Measurements from ENCODE around the gene CLEC12A. TPM values are rescaled to one million over a fixed set of nuclear protein-coding genes. Genes with fewer than 3 reads are reported as not detected.
"Not testable (repeated sequence)": the region's sequence is repeated elsewhere in the genome, so short reads cannot be mapped to it uniquely, and the experiment has no call there.

The CLEC12A gene
- total RNA-seq, 4 donors from 2014 or later, result 0.19 to 0.64 (median 0.51) TPM; not detected in 1

DNA sequence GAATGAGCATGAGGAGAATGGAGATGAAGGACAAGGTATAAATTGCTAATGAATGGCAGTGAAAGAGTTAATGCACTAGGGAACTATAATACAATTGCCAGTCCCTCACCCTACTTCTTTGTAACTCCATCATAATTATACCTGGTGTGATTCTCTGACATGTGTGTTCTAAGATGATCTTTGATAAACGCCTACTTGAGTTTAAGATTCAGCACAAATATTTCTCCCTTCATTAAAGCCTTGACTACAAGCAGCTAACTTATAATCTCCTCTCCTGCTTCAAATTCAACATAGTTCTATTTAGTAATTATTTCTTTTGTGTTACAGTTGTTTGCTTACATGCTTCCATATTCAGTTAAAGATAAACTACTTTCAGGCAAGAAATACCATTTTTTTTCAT lies 29.4 kb upstream of the CLEC12A start:
- intact Hi-C loops (cut with DNase I; ENCODE audit: low total_unique reads), result no loop called here
- WGBS, 2 donors, result 73 to 76% methylated on average over 1 of the region's 1 CpG
- no peak overlapping the region for H3K4me3 ChIP-seq (ENCODE audit: low read depth, poor library complexity, severe bottlenecking)
- DNase-seq (ENCODE audit: low spot score in 2 of 2), result no peak
- TF ChIP-seq POLR2A (IDR thresholded peaks at IDR 0.05), result no peak

DNA sequence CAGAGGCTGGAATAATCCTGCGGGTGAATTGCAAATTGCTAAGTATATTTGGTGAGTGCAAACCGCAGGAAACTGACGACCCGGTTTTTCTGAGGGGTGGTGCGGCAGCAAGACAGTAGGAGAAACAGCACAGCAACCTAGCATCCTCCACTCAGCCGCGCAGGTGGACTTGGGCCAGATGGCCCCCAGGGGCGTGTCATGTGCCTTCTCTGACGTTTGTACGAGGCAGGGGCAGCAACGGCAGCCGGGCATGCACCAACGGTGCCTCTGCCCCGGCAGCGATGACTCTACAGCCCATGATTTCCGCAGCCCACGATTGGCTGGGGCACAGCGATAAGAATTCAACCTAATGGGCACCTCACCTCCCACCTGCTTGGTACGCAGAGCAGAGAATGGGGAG lies 28.0 kb upstream of the CLEC12A start:
- intact Hi-C loops (cut with DNase I; ENCODE audit: low total_unique reads), result no loop called here
- DNase-seq (ENCODE audit: low spot score in 2 of 2), result no peak
- TF ChIP-seq CTCF (IDR thresholded peaks at IDR 0.05) (no peak), POLR2A (IDR thresholded peaks at IDR 0.05) (no peak)
- no peak overlapping the region for H3K4me3 ChIP-seq (ENCODE audit: low read depth, poor library complexity, severe bottlenecking)
- 46% methylated on average over 18 to 19 of the region's 19 CpGs for WGBS, 2 donors

GRCh38 chr12:9944391-9944790 lies 26.8 kb upstream of the CLEC12A start:
- 68 to 72% methylated on average over 2 of the region's 2 CpGs for WGBS, 2 donors
- intact Hi-C loops (cut with DNase I; ENCODE audit: low total_unique reads), result no loop called here
- H3K4me3 ChIP-seq (ENCODE audit: low read depth, poor library complexity, severe bottlenecking), result no peak overlapping the region
- DNase-seq (ENCODE audit: low spot score in 2 of 2), result no peak
- TF ChIP-seq CTCF (IDR thresholded peaks at IDR 0.05) (no peak), POLR2A (IDR thresholded peaks at IDR 0.05) (no peak)

GRCh38 chr12:9947674-9948073 lies 23.5 kb upstream of the CLEC12A start:
- intact Hi-C loops (cut with DNase I; ENCODE audit: low total_unique reads), result no loop called here
- no peak overlapping the region for H3K4me3 ChIP-seq (ENCODE audit: low read depth, poor library complexity, severe bottlenecking)
- DNase-seq (ENCODE audit: low spot score in 2 of 2), result no peak
- 86 to 89% methylated on average over 3 of the region's 3 CpGs for WGBS, 2 donors
- TF ChIP-seq CTCF (IDR thresholded peaks at IDR 0.05), result no peak
- TF ChIP-seq POLR2A (IDR thresholded peaks at IDR 0.05), result no peak

- no peak for DNase-seq (ENCODE audit: low spot score in 2 of 2)
- intact Hi-C loops (cut with DNase I; ENCODE audit: low total_unique reads), result no loop called here
- WGBS, 2 donors, result 69 to 75% methylated on average over 3 of the region's 3 CpGs
- no peak overlapping the region for H3K4me3 ChIP-seq (ENCODE audit: low read depth, poor library complexity, severe bottlenecking)
- TF ChIP-seq POLR2A (IDR thresholded peaks at IDR 0.05), result no peak
- TF ChIP-seq CTCF (IDR thresholded peaks at IDR 0.05), result no peak
Measured at GRCh38 chr12:9948606-9949296, 22.5 kb upstream of the CLEC12A start.

DNA sequence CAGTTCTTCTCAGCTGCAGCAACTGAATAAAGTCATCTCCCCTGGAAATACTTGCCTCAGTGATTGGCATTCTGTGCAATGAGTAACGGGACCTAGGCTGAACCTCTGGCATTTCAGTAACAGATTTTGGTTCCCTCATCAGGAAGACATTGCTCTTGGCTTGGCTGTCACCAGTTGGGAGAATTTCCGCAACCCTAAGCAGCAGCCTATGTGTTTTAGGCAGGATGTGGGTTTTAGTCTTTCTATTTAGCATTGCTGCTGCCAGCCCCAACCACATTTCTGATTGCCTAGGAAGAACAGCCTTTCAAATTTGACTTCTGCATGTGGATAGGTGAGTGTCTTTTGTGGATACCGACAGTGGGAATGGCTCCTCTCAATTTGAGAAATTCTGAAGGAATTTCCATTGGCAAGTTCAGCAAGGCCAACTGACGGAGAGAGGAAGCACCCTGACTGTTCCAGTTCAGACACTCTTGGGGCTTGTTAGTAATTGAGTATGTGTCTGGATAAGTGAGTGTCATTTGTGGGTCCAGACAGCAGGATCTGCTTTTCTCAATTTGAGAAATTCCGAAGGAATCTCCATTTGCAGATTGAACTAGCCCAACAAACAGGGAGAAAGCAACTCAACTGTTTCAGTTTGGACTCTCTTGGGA lies 20.1 kb upstream of the CLEC12A start:
- no peak overlapping the region for H3K4me3 ChIP-seq (ENCODE audit: low read depth, poor library complexity, severe bottlenecking)

DNA sequence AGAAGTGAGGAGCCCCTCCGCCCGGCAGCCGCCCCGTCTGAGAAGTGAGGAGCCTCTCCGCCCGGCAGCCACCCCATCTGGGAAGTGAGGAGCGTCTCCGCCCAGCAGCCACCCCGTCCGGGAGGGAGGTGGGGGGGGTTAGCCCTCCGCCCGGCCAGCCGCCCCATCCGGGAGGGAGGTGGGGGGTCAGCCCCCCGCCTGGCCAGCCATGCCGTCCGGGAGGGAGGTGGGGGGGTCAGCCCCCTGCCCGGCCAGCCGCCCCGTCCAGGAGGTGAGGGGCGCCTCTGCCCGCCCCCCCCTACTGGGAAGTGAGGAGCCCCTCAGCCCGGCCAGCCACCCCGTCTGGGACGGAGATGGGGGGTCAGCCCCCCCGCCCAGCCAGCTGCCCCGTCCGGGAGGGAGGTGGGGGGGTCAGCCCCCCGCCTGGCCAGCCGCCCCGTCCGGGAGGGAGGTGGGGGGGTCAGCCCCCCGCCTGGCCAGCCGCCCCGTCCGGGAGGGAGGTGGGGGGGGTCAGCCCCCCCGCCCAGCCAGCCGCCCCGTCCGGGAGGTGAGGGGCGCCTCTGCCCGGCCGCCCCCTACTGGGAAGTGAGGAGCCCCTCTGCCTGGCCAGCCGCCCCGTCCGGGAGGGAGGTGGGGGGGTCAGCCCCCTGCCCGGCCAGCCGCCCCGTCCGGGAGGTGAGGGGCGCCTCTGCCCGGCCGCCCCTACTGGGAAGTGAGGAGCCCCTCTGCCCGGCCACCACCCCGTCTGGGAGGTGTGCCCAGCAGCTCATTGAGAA lies 18.1 kb upstream of the CLEC12A start:
- WGBS, 2 donors, result 92 to 100% methylated on average over 2 to 10 of the region's 55 CpGs
- H3K4me3 ChIP-seq (ENCODE audit: low read depth, poor library complexity, severe bottlenecking); intact Hi-C loops (cut with DNase I; ENCODE audit: low total_unique reads); DNase-seq (ENCODE audit: low spot score in 2 of 2): not testable (repeated sequence)

More for the DNA sequence above, 20.1 kb upstream of the CLEC12A start:
- WGBS, 2 donors, result 64 to 68% methylated on average over 5 of the region's 5 CpGs
- intact Hi-C loops (cut with DNase I; ENCODE audit: low total_unique reads), result no loop called here
- no peak for TF ChIP-seq CTCF (IDR thresholded peaks at IDR 0.05)
- no peak for TF ChIP-seq POLR2A (IDR thresholded peaks at IDR 0.05)
- no peak for DNase-seq (ENCODE audit: low spot score in 2 of 2)
